ENCODE results near the gene TSGA10.

DNA sequence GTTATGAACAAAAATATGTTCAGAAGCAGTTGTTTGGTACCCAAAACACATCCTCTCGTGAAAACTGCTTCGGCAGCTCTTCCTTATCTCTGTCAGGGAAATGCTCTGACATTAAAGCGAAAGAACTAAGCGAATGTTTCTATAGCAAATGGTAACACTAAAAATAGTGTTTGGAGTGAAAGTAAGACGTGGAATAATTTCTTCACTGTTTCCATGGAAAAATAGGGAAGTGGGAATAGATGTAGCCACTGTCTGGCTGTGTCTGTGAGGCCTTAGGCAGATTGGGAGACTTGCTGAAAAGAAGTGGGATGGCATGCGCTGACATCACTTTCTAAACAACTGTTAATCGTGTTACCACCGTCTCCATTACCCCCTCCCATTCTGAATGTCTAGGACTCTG, 207.2 kb downstream of the TSGA10 start:
- TF ChIP-seq, protein P1, sequence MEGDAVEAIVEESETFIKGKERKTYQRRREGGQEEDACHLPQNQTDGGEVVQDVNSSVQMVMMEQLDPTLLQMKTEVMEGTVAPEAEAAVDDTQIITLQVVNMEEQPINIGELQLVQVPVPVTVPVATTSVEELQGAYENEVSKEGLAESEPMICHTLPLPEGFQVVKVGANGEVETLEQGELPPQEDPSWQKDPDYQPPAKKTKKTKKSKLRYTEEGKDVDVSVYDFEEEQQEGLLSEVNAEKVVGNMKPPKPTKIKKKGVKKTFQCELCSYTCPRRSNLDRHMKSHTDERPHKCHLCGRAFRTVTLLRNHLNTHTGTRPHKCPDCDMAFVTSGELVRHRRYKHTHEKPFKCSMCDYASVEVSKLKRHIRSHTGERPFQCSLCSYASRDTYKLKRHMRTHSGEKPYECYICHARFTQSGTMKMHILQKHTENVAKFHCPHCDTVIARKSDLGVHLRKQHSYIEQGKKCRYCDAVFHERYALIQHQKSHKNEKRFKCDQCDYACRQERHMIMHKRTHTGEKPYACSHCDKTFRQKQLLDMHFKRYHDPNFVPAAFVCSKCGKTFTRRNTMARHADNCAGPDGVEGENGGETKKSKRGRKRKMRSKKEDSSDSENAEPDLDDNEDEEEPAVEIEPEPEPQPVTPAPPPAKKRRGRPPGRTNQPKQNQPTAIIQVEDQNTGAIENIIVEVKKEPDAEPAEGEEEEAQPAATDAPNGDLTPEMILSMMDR (conservative IDR thresholded peaks at IDR 0.05; ENCODE audit: low read length): no peak
- TF ChIP-seq EZH2phosphoT487 (IDR thresholded peaks at IDR 0.05; ENCODE audit: borderline replicate concordance, low read depth, low read length): no peak

Data from OCI-LY7 (cell line).